ENCODE measurements around the gene FRG2C.
A peak's percentile ranks its signal among the peaks of the same experiment; 100 is the strongest.
"Not testable (repeated sequence)": the region's sequence is repeated elsewhere in the genome, so short reads cannot be mapped to it uniquely, and the experiment has no call there.

FRG2C gene

GRCh38 chr3:75670298-75671286 is 6.5 kb downstream of the FRG2C start:
- H3K27ac ChIP-seq (ENCODE audit: low read depth, low read length, severe bottlenecking); H3K36me3 ChIP-seq (ENCODE audit: control insufficient read depth, insufficient read depth, low read length); H3K9me3 ChIP-seq (ENCODE audit: control insufficient read depth, low read length); H3K4me1 ChIP-seq (ENCODE audit: control insufficient read depth, insufficient read depth, low read length, poor library complexity, severe bottlenecking): not testable (repeated sequence)
- H3K4me3 ChIP-seq (ENCODE audit: extremely low read depth, insufficient read depth, low read length, poor library complexity, severe bottlenecking), result peak overlapping the region; percentile 18
- WGBS, 2 experiments (ENCODE audit: insufficient coverage in 2 of 2), result 9 to 10% methylated on average over 45 to 50 of the region's 51 CpGs

GRCh38 chr3:75671287-75672139 is 7.4 kb downstream of the FRG2C start:
- 12 to 16% methylated on average over 23 to 26 of the region's 32 CpGs for WGBS, 2 experiments (ENCODE audit: insufficient coverage in 2 of 2)
- not testable (repeated sequence) for H3K9me3 ChIP-seq (ENCODE audit: control insufficient read depth, low read length); H3K4me1 ChIP-seq (ENCODE audit: control insufficient read depth, insufficient read depth, low read length, poor library complexity, severe bottlenecking); H3K36me3 ChIP-seq (ENCODE audit: control insufficient read depth, insufficient read depth, low read length); H3K4me3 ChIP-seq (ENCODE audit: extremely low read depth, insufficient read depth, low read length, poor library complexity, severe bottlenecking); H3K27ac ChIP-seq (ENCODE audit: low read depth, low read length, severe bottlenecking)

GRCh38 chr3:75672140-75672775 is 8.1 kb downstream of the FRG2C start:
- not testable (repeated sequence) for H3K9me3 ChIP-seq (ENCODE audit: control insufficient read depth, low read length); H3K4me1 ChIP-seq (ENCODE audit: control insufficient read depth, insufficient read depth, low read length, poor library complexity, severe bottlenecking); H3K36me3 ChIP-seq (ENCODE audit: control insufficient read depth, insufficient read depth, low read length); H3K27ac ChIP-seq (ENCODE audit: low read depth, low read length, severe bottlenecking)
- H3K4me3 ChIP-seq (ENCODE audit: extremely low read depth, insufficient read depth, low read length, poor library complexity, severe bottlenecking), result peak overlapping the region; percentile 28
- WGBS, 2 experiments (ENCODE audit: insufficient coverage in 2 of 2), result 10 to 15% methylated on average over 50 to 56 of the region's 59 CpGs

- H3K4me1 ChIP-seq (ENCODE audit: control insufficient read depth, insufficient read depth, low read length, poor library complexity, severe bottlenecking); H3K36me3 ChIP-seq (ENCODE audit: control insufficient read depth, insufficient read depth, low read length); H3K27ac ChIP-seq (ENCODE audit: low read depth, low read length, severe bottlenecking); H3K9me3 ChIP-seq (ENCODE audit: control insufficient read depth, low read length); H3K4me3 ChIP-seq (ENCODE audit: extremely low read depth, insufficient read depth, low read length, poor library complexity, severe bottlenecking): not testable (repeated sequence)
- no CpG with 5 or more reads among the region's 1 CpG for WGBS, 2 experiments (ENCODE audit: insufficient coverage in 2 of 2)
Observed at GRCh38 chr3:75683965-75684364, 19.8 kb downstream of the FRG2C start.

- Histone ChIP-seq H3K4me3 (ENCODE audit: extremely low read depth, insufficient read depth, low read length, poor library complexity, severe bottlenecking) (no peak overlapping the region), H3K27ac (ENCODE audit: low read depth, low read length, severe bottlenecking) (no peak overlapping the region), H3K9me3 (ENCODE audit: control insufficient read depth, low read length) (peaks cover under 1% of the 10 kb centered on the region), H3K4me1 (ENCODE audit: control insufficient read depth, insufficient read depth, low read length, poor library complexity, severe bottlenecking) (no peaks in the 10 kb centered on the region), H3K36me3 (ENCODE audit: control insufficient read depth, insufficient read depth, low read length) (no peaks in the 10 kb centered on the region)
- WGBS, 2 experiments (ENCODE audit: insufficient coverage in 2 of 2), result 83 to 95% methylated on average over 4 to 9 of the region's 9 CpGs
Observed at GRCh38 chr3:75687323-75687722, 23.2 kb downstream of the FRG2C start.

- WGBS, 2 experiments (ENCODE audit: insufficient coverage in 2 of 2), result 38 to 67% methylated on average over 1 of the region's 2 CpGs
Observed at GRCh38 chr3:75692061-75692460, 27.9 kb downstream of the FRG2C start.

More at GRCh38 chr3:75692061-75692460, 27.9 kb downstream of the FRG2C start:
- Histone ChIP-seq H3K27ac (ENCODE audit: low read depth, low read length, severe bottlenecking) (no peak overlapping the region), H3K9me3 (ENCODE audit: control insufficient read depth, low read length) (peaks cover 6% of the 10 kb centered on the region), H3K4me1 (ENCODE audit: control insufficient read depth, insufficient read depth, low read length, poor library complexity, severe bottlenecking) (no peaks in the 10 kb centered on the region), H3K4me3 (ENCODE audit: extremely low read depth, insufficient read depth, low read length, poor library complexity, severe bottlenecking) (no peak overlapping the region), H3K36me3 (ENCODE audit: control insufficient read depth, insufficient read depth, low read length) (no peaks in the 10 kb centered on the region)
